Keratinocyte (primary cell): ENCODE measurements around the gene FOXP2. TPM values are rescaled to one million over a fixed set of nuclear protein-coding genes. Genes with fewer than 3 reads are reported as not detected.

Source experiments
- DNase-seq: peaks from one replicate; pipeline ENCODE4 v3.0.0-alpha.2; 2011; ENCODE audit warnings: low read depth, missing footprints, low spot score
- FAIRE-seq: peaks from 2 replicates; lab custom pipeline; 2011; peaks lifted over from hg19 to GRCh38; lab: Jason Lieb, UNC
- H2AFZ ChIP-seq: 2 replicates; pipeline ENCODE4 v1.6.0; 2012; ENCODE audit warnings: low read length, control low read depth, inconsistent platforms; ENCODE audit not compliant: control insufficient read depth
- H3K27ac ChIP-seq: 2 replicates; pipeline ENCODE4 v1.5.1; 2011; ENCODE audit warnings: low read length; ENCODE audit not compliant: control insufficient read depth, insufficient read depth
- H3K27me3 ChIP-seq: 3 replicates; pipeline ENCODE4 v1.6.0; 2011; ENCODE audit warnings: low read length; ENCODE audit not compliant: control insufficient read depth, insufficient read depth; ENCODE audit errors: extremely low read depth
- H3K36me3 ChIP-seq, 2 experiments: 2 replicates in 1 of 2; 3 replicates in 1 of 2; pipeline ENCODE4 v1.5.1; 2011; ENCODE audit warnings: low read length in 2 of 2, mild to moderate bottlenecking in 1 of 2; ENCODE audit not compliant: control insufficient read depth in 2 of 2, insufficient read depth in 2 of 2; ENCODE audit errors: extremely low read depth in 1 of 2
- H3K4me1 ChIP-seq: 3 replicates; pipeline ENCODE4 v1.5.1; 2011; ENCODE audit warnings: low read length; ENCODE audit not compliant: control insufficient read depth, insufficient read depth; ENCODE audit errors: extremely low read depth
- H3K4me2 ChIP-seq: 3 replicates; pipeline ENCODE4 v1.6.0; 2011; ENCODE audit warnings: low read depth, low read length; ENCODE audit not compliant: control insufficient read depth, insufficient read depth; ENCODE audit errors: extremely low read depth
- H3K4me3 ChIP-seq, 3 experiments: fragments of 200-600 bp in 1 of 3; sonication (generic) in 1 of 3; 2 replicates in 2 of 3; 3 replicates in 1 of 3; pipeline ENCODE4 v1.5.1; 2011 to 2016; ENCODE audit warnings: low read length in 3 of 3, mild to moderate bottlenecking in 3 of 3, control low read depth in 2 of 3, inconsistent platforms in 1 of 3, low read depth in 1 of 3, mixed read lengths in 1 of 3, mixed run types in 1 of 3, moderate library complexity in 1 of 3; ENCODE audit not compliant: control insufficient read depth in 2 of 3, insufficient read depth in 2 of 3; ENCODE audit errors: extremely low read depth in 1 of 3
- H3K79me2 ChIP-seq: 2 replicates; pipeline ENCODE4 v1.6.0; 2012; ENCODE audit warnings: low read length; ENCODE audit not compliant: control insufficient read depth, insufficient read depth
- H3K9ac ChIP-seq: 3 replicates; pipeline ENCODE4 v1.6.0; 2011; ENCODE audit warnings: low read length; ENCODE audit not compliant: control insufficient read depth, insufficient read depth; ENCODE audit errors: extremely low read depth
- H3K9me1 ChIP-seq: 3 replicates; pipeline ENCODE4 v1.6.0; 2011; ENCODE audit warnings: low read length; ENCODE audit not compliant: control insufficient read depth, insufficient read depth; ENCODE audit errors: extremely low read depth
- H3K9me3 ChIP-seq: 2 replicates; pipeline ENCODE4 v1.5.1; 2012; ENCODE audit warnings: low read depth, low read length; ENCODE audit not compliant: control insufficient read depth
- H4K20me1 ChIP-seq: 3 replicates; pipeline ENCODE4 v1.6.0; 2011; ENCODE audit warnings: low read length; ENCODE audit not compliant: control insufficient read depth, insufficient read depth; ENCODE audit errors: extremely low read depth
- CTCF ChIP-seq, 3 experiments: IDR thresholded peaks in 1 of 3; conservative IDR thresholded peaks in 1 of 3; optimal IDR thresholded peaks in 1 of 3; 2 replicates in 2 of 3; 3 replicates in 1 of 3; pipeline versions ENCODE3 to v1.5.1; 2011; ENCODE audit warnings: low read length in 3 of 3, mild to moderate bottlenecking in 3 of 3, moderate library complexity in 2 of 3, control low read depth in 1 of 3, inconsistent platforms in 1 of 3; ENCODE audit not compliant: insufficient read depth in 2 of 3; ENCODE audit errors: extremely low read depth in 1 of 3
- EZH2 ChIP-seq: IDR thresholded peaks from one replicate; pipeline ENCODE4 v1.6.1; 2012; ENCODE audit warnings: inconsistent platforms, mild to moderate bottlenecking, low read length, moderate library complexity
- dilution Hi-C: fragments of 300-500 bp; cut with MboI; formaldehyde crosslinking; loops from one replicate; pipeline ENCODE4 v1.7.0; 2020; ENCODE audit warnings: low sequenced_read_pairs; ENCODE audit not compliant: extremely low pct_ligation_motif_present
- polyA plus RNA-seq, 5 experiments: library from polyadenylated mRNA; depleted of rRNA in 3 of 5; stranded (reverse) in 3 of 5; stranded (forward) in 1 of 5; unstranded in 1 of 5; fragments of >200 nt; gene quantifications; 1 replicate in 1 of 5; 2 replicates in 3 of 5; 3 replicates in 1 of 5; pipeline versions ENCODE4 v1.2.1 to v1.2.3, GENCODE V29; 2011 to 2012; ENCODE audit warnings: missing spikeins in 2 of 5, low read depth in 1 of 5, low replicate concordance in 1 of 5

FOXP2 gene
- polyA plus RNA-seq, 1 donor (not counting 4 experiments of a cell fraction or from before 2014, with no cell fraction given): 0.98 TPM

GRCh38 chr7:114502454-114503254, 88.0 kb downstream of the FOXP2 start:
- Histone ChIP-seq H3K4me1 (no peaks in the 10 kb centered on the region), H2AFZ (no peak overlapping the region), H3K79me2 (no peaks in the 10 kb centered on the region), H3K27ac (no peak overlapping the region), H3K36me3 (no peaks in the 10 kb centered on the region), H4K20me1 (no peaks in the 10 kb centered on the region), H3K4me2 (no peak overlapping the region), H3K9me3 (no peaks in the 10 kb centered on the region), H3K4me3 (no peak overlapping the region), H3K9ac (no peak overlapping the region), H3K27me3 (no peaks in the 10 kb centered on the region), H3K9me1 (no peaks in the 10 kb centered on the region)
- FAIRE-seq (no peak), DNase-seq (no peak)
- dilution Hi-C loops: no loop called here
- TF ChIP-seq EZH2: no peak
- no peak for TF ChIP-seq CTCF (optimal IDR thresholded peaks at IDR 0.05 in 1 of 3, IDR thresholded peaks at IDR 0.05 in 1 of 3, conservative IDR thresholded peaks at IDR 0.05 in 1 of 3; ENCODE audit: extremely low read depth in 1 of 3, insufficient read depth in 2 of 3, low read length in 3 of 3)

GRCh38 chr7:114504586-114504985, 90.0 kb downstream of the FOXP2 start:
- H3K4me1 ChIP-seq: no peaks in the 10 kb centered on the region
- no peak overlapping the region for H2AFZ ChIP-seq
- H3K36me3 ChIP-seq: no peaks in the 10 kb centered on the region
- H3K4me3 ChIP-seq: no peak overlapping the region
- no peak overlapping the region for H3K4me2 ChIP-seq
- no peaks in the 10 kb centered on the region for H3K9me3 ChIP-seq
- TF ChIP-seq CTCF (optimal IDR thresholded peaks at IDR 0.05 in 1 of 3, IDR thresholded peaks at IDR 0.05 in 1 of 3, conservative IDR thresholded peaks at IDR 0.05 in 1 of 3; ENCODE audit: extremely low read depth in 1 of 3, insufficient read depth in 2 of 3, low read length in 3 of 3) (no peak), EZH2 (no peak)
- no peak overlapping the region for H3K27ac ChIP-seq
- DNase-seq (no peak), FAIRE-seq (no peak)
- H3K9ac ChIP-seq: no peak overlapping the region
- no peaks in the 10 kb centered on the region for H4K20me1 ChIP-seq
- dilution Hi-C loops: no loop called here
- H3K9me1 ChIP-seq: no peaks in the 10 kb centered on the region
- H3K79me2 ChIP-seq: no peaks in the 10 kb centered on the region
- no peaks in the 10 kb centered on the region for H3K27me3 ChIP-seq
